Parathyroid adenoma (tissue), 2 donors: ENCODE measurements around the gene SRGAP3.

Experiments used
- H2AFZ ChIP-seq: fragments of 300-600 bp; sonication (generic); one replicate; pipeline ENCODE4 v1.7.0; 2017; ENCODE audit warnings: antibody characterized with exemption, mild to moderate bottlenecking
- H3K27ac ChIP-seq: fragments of 300-600 bp; sonication (generic); one replicate; pipeline ENCODE4 v1.7.0; 2017
- H3K27me3 ChIP-seq: fragments of 300-600 bp; sonication (generic); one replicate; pipeline ENCODE4 v1.7.0; 2017; ENCODE audit warnings: low read length; ENCODE audit not compliant: control insufficient read depth, insufficient read depth
- H3K36me3 ChIP-seq: fragments of 300-600 bp; sonication (generic); one replicate; pipeline ENCODE4 v1.7.0; 2017; ENCODE audit warnings: low read length; ENCODE audit not compliant: control insufficient read depth, insufficient read depth
- H3K4me1 ChIP-seq: fragments of 300-600 bp; sonication (generic); one replicate; pipeline ENCODE4 v1.7.0; 2017; ENCODE audit warnings: control low read depth
- H3K4me2 ChIP-seq: fragments of 300-600 bp; sonication (generic); one replicate; pipeline ENCODE4 v1.7.0; 2017; ENCODE audit warnings: low read length
- H3K4me3 ChIP-seq: fragments of 300-600 bp; sonication (generic); one replicate; pipeline ENCODE4 v1.7.0; 2017; ENCODE audit warnings: low read depth, low read length
- H3K79me2 ChIP-seq: fragments of 300-600 bp; sonication (generic); one replicate; pipeline ENCODE4 v1.7.0; 2017; ENCODE audit warnings: control low read depth
- H3K9ac ChIP-seq: fragments of 300-600 bp; sonication (generic); one replicate; pipeline ENCODE4 v1.7.0; 2017; ENCODE audit warnings: mild to moderate bottlenecking
- H3K9me3 ChIP-seq: fragments of 300-600 bp; sonication (generic); one replicate; pipeline ENCODE4 v1.7.0; 2017; ENCODE audit warnings: low read length; ENCODE audit not compliant: control insufficient read depth
- TF ChIP-seq, protein P1 (sequence below): fragments of 300-600 bp; sonication (generic); IDR thresholded peaks from one replicate; pipeline ENCODE4 v1.7.0; 2017; ENCODE audit warnings: antibody characterized with exemption, mild to moderate bottlenecking
- donor health status: primary hyperparathyroidism.

SRGAP3 gene

DNA sequence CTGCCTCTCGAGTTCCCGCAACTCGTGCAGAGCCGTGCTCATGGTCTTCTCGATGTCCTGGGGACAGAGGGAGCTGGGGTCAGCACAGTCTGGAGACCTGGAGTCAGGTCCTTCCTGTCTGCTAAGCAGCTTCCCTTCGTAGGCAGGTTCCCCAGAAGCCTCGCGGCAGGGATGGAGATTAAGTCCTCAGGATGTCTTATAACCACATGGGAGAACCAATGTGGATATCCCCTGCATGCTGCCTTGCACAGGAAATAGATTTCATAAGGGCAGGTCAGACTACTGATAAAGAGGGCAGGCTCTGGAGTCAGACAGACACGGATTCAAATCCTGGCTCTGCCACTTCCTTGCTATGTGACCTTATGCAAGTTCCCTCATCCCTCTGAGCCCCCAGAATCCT is 263.6 kb downstream of the SRGAP3 start:
- TF ChIP-seq, protein P1, sequence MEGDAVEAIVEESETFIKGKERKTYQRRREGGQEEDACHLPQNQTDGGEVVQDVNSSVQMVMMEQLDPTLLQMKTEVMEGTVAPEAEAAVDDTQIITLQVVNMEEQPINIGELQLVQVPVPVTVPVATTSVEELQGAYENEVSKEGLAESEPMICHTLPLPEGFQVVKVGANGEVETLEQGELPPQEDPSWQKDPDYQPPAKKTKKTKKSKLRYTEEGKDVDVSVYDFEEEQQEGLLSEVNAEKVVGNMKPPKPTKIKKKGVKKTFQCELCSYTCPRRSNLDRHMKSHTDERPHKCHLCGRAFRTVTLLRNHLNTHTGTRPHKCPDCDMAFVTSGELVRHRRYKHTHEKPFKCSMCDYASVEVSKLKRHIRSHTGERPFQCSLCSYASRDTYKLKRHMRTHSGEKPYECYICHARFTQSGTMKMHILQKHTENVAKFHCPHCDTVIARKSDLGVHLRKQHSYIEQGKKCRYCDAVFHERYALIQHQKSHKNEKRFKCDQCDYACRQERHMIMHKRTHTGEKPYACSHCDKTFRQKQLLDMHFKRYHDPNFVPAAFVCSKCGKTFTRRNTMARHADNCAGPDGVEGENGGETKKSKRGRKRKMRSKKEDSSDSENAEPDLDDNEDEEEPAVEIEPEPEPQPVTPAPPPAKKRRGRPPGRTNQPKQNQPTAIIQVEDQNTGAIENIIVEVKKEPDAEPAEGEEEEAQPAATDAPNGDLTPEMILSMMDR, result no peak
- no peaks in the 10 kb centered on the region for H3K4me1 ChIP-seq
- no peaks in the 10 kb centered on the region for H3K27me3 ChIP-seq
- no peak overlapping the region for H3K4me3 ChIP-seq
- H3K36me3 ChIP-seq, result no peaks in the 10 kb centered on the region
- no peak overlapping the region for H2AFZ ChIP-seq
- H3K27ac ChIP-seq, result no peak overlapping the region
- H3K4me2 ChIP-seq, result no peak overlapping the region
- no peak overlapping the region for H3K9ac ChIP-seq
- no peaks in the 10 kb centered on the region for H3K79me2 ChIP-seq
- no peaks in the 10 kb centered on the region for H3K9me3 ChIP-seq

DNA sequence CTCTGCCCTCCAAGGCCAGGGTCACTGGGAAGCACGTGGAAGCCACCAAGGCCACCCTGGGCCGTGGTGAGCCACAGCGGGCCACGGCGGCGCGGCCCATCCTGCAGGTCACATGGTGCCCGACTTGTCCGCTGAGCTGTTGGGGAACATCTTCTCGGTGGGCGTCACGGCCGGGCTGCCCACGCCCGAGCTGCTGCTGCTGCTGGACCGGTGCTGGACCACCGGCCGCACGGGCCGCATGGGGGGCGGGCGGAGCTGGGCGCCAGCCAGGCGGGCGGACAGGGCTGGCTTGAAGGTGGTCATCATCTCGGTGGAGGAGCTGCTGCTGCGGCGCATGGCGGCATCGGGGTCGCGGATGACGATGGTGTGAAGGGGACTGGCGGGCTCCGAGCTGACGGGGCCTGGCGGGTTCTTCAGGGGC is 264.0 kb downstream of the SRGAP3 start:
- no peak overlapping the region for H3K4me3 ChIP-seq
- H2AFZ ChIP-seq, result no peak overlapping the region
- no peaks in the 10 kb centered on the region for H3K79me2 ChIP-seq
- no peaks in the 10 kb centered on the region for H3K27me3 ChIP-seq
- no peaks in the 10 kb centered on the region for H3K36me3 ChIP-seq
- H3K9ac ChIP-seq, result no peak overlapping the region
- H3K4me2 ChIP-seq, result no peak overlapping the region
- H3K4me1 ChIP-seq, result no peaks in the 10 kb centered on the region
- TF ChIP-seq, protein P1, result no peak
- H3K27ac ChIP-seq, result no peak overlapping the region
- no peaks in the 10 kb centered on the region for H3K9me3 ChIP-seq

DNA sequence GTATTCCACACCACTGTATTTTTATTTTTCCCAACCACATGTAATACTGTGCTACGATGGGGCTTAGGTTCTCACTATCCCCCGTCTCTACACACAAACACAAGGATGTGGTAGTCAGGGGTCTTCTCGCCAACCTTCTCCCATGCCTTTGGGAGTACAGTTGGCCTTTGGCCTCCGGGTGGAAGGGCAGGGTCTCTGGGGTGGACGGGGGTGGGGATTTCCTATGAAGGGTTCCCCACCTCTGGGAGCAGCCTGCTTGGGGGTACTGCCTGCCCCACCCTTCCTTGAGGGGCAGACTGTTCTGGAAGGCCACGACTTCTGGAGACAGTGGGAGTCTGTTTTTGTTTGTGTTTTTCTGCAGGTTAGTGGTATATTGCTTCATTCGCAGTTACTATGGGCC is 264.9 kb downstream of the SRGAP3 start:
- Histone ChIP-seq H3K9ac (no peak overlapping the region), H3K4me3 (no peak overlapping the region), H2AFZ (no peak overlapping the region), H3K9me3 (no peaks in the 10 kb centered on the region), H3K79me2 (no peaks in the 10 kb centered on the region), H3K27ac (no peak overlapping the region), H3K36me3 (no peaks in the 10 kb centered on the region), H3K4me2 (no peak overlapping the region), H3K27me3 (no peaks in the 10 kb centered on the region), H3K4me1 (no peaks in the 10 kb centered on the region)
- TF ChIP-seq, protein P1, result no peak

DNA sequence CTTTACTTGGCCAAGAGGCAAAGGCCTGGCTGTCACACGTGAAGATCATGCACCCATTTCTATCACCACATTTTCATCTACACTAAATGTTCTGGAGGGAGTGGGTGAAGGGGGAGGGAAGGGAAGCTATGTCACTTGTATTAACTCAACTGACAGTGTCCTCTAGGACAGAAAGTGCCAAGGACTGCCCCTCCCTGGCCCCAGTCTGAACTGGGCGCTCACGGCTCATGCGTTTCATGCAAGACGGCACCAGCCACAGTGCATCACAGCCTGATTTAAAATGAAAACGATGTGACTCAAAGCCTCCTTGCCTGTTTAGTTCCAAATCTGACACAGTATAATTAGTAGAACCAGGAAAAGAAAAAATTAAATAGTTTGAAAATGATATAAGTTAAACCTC is 265.4 kb downstream of the SRGAP3 start:
- H2AFZ ChIP-seq, result no peak overlapping the region
- no peak overlapping the region for H3K27ac ChIP-seq
- H3K4me2 ChIP-seq, result no peak overlapping the region
- no peaks in the 10 kb centered on the region for H3K9me3 ChIP-seq
- no peaks in the 10 kb centered on the region for H3K27me3 ChIP-seq
- H3K4me3 ChIP-seq, result no peak overlapping the region
- H3K9ac ChIP-seq, result no peak overlapping the region
- TF ChIP-seq, protein P1, result no peak
- H3K4me1 ChIP-seq, result no peaks in the 10 kb centered on the region
- H3K79me2 ChIP-seq, result no peaks in the 10 kb centered on the region
- no peaks in the 10 kb centered on the region for H3K36me3 ChIP-seq

DNA sequence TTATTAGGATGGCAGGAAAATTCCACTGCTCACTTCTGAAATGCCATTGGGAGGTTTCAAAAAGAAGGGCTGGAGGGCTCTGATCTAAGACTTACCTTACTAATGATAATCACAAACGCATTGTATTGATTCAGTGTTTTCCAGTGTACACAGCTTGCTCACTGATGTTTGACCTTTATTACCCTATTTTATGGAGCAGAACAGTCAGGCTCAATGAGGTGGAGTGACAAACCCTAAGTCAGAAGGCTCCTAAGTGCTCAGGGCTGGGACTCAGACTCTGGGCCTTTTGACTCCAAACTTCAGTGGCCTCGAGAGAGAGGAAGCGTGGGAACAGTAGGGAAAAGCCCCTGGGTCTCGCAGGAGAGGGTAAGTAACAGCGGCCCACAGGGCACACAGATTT is 265.9 kb downstream of the SRGAP3 start:
- Histone ChIP-seq H3K4me2 (no peak overlapping the region), H2AFZ (no peak overlapping the region), H3K9ac (no peak overlapping the region), H3K79me2 (no peaks in the 10 kb centered on the region), H3K36me3 (no peaks in the 10 kb centered on the region), H3K4me3 (no peak overlapping the region), H3K27me3 (no peaks in the 10 kb centered on the region), H3K9me3 (no peaks in the 10 kb centered on the region), H3K4me1 (no peaks in the 10 kb centered on the region), H3K27ac (no peak overlapping the region)
- TF ChIP-seq, protein P1, result no peak
